Activated naive CD8-positive, alpha-beta T cell treated with anti-CD3 and anti-CD28 coated beads for 36 hours (primary cell): ENCODE measurements around the gene ERMARD. TPM values are rescaled to one million over a fixed set of nuclear protein-coding genes. Genes with fewer than 3 reads are reported as not detected.
A peak's percentile ranks its signal among the peaks of the same experiment; 100 is the strongest.

Experiments
- DNase-seq: peaks from one replicate; pipeline ENCODE4 v3.0.0; 2021
- H3K27ac Mint-ChIP-seq: one replicate; pipeline ENCODE4 v1.8.0; 2022; ENCODE audit warnings: mild to moderate bottlenecking, moderate library complexity, mixed read lengths
- H3K27me3 Mint-ChIP-seq: one replicate; pipeline ENCODE4 v1.8.0; 2022; ENCODE audit warnings: mild to moderate bottlenecking, mixed read lengths
- H3K36me3 Mint-ChIP-seq: one replicate; pipeline ENCODE4 v1.8.0; 2021; ENCODE audit warnings: mild to moderate bottlenecking, mixed read lengths
- H3K4me1 Mint-ChIP-seq: one replicate; pipeline ENCODE4 v1.8.0; 2021; ENCODE audit warnings: mixed read lengths
- H3K4me3 Mint-ChIP-seq: one replicate; pipeline ENCODE4 v1.8.0; 2022; ENCODE audit warnings: mild to moderate bottlenecking, moderate library complexity, mixed read lengths
- H3K9me3 Mint-ChIP-seq: one replicate; pipeline ENCODE4 v1.8.0; 2022; ENCODE audit warnings: mixed read lengths
- total RNA-seq, 2 experiments: library from RNA; stranded (reverse); gene quantifications; one replicate each; pipeline ENCODE4 v1.2.3, GENCODE V29; 2021

ERMARD gene
- total RNA-seq, 2 experiments from 2014 or later: 24.0 to 26.2 TPM

- peak; percentile 74 for DNase-seq
- H3K27me3 Mint-ChIP-seq: no peaks in the 10 kb centered on the region
- peaks cover 19% of the 10 kb centered on the region for H3K36me3 Mint-ChIP-seq
- H3K4me3 Mint-ChIP-seq: peak within 1 kb of the TSS; percentile 100
- no peaks in the 10 kb centered on the region for H3K9me3 Mint-ChIP-seq
- peaks cover 34% of the 10 kb centered on the region for H3K4me1 Mint-ChIP-seq
- peak within 1 kb of the TSS; percentile 97 for H3K27ac Mint-ChIP-seq
Observed at GRCh38 chr6:169724494-169725124, 26.8 kb upstream of the ERMARD start, which contains the start of gene PHF10. PHF10 (minus strand) TSS chr6:169724500; CDS start chr6:169723931, 569 bp downstream.

GRCh38 chr6:169725125-169726048 lies 26.0 kb upstream of the ERMARD start:
- Mint-ChIP-seq H3K36me3 (peaks cover 17% of the 10 kb centered on the region), H3K4me1 (peaks cover 27% of the 10 kb centered on the region), H3K27ac (peak overlapping the region; percentile 92), H3K9me3 (no peaks in the 10 kb centered on the region), H3K4me3 (peak overlapping the region; percentile 83), H3K27me3 (no peaks in the 10 kb centered on the region)
- peak; percentile 37 for DNase-seq

GRCh38 chr6:169726049-169726400 lies 25.4 kb upstream of the ERMARD start:
- H3K9me3 Mint-ChIP-seq: no peaks in the 10 kb centered on the region
- H3K4me3 Mint-ChIP-seq: peak overlapping the region; percentile 83
- H3K36me3 Mint-ChIP-seq: peaks cover 16% of the 10 kb centered on the region
- DNase-seq: no peak
- no peaks in the 10 kb centered on the region for H3K27me3 Mint-ChIP-seq
- peak overlapping the region; percentile 92 for H3K27ac Mint-ChIP-seq
- H3K4me1 Mint-ChIP-seq: peaks cover 26% of the 10 kb centered on the region

- DNase-seq: no peak
- Mint-ChIP-seq H3K4me3 (no peak overlapping the region), H3K27me3 (no peaks in the 10 kb centered on the region), H3K36me3 (peaks cover 13% of the 10 kb centered on the region), H3K4me1 (peaks cover 22% of the 10 kb centered on the region), H3K27ac (no peak overlapping the region), H3K9me3 (no peaks in the 10 kb centered on the region)
Observed at GRCh38 chr6:169726963-169727362, 24.5 kb upstream of the ERMARD start.

GRCh38 chr6:169729961-169730360 lies 21.5 kb upstream of the ERMARD start:
- Mint-ChIP-seq H3K36me3 (peaks cover 10% of the 10 kb centered on the region), H3K27ac (no peak overlapping the region), H3K4me1 (peaks cover 15% of the 10 kb centered on the region), H3K9me3 (no peaks in the 10 kb centered on the region), H3K27me3 (peaks cover 12% of the 10 kb centered on the region), H3K4me3 (no peak overlapping the region)
- no peak for DNase-seq

- H3K4me1 Mint-ChIP-seq: peaks cover 7% of the 10 kb centered on the region
- no peak for DNase-seq
- peaks cover 1% of the 10 kb centered on the region for H3K36me3 Mint-ChIP-seq
- peaks cover 33% of the 10 kb centered on the region for H3K27me3 Mint-ChIP-seq
- no peak overlapping the region for H3K27ac Mint-ChIP-seq
- H3K9me3 Mint-ChIP-seq: no peaks in the 10 kb centered on the region
- H3K4me3 Mint-ChIP-seq: no peak overlapping the region
Observed at GRCh38 chr6:169738204-169738975, 13.0 kb upstream of the ERMARD start.

GRCh38 chr6:169738976-169739529 lies 12.4 kb upstream of the ERMARD start:
- Mint-ChIP-seq H3K4me3 (no peak overlapping the region), H3K27ac (no peak overlapping the region), H3K4me1 (peaks cover 7% of the 10 kb centered on the region), H3K36me3 (peaks cover 1% of the 10 kb centered on the region), H3K27me3 (peaks cover 29% of the 10 kb centered on the region), H3K9me3 (no peaks in the 10 kb centered on the region)
- DNase-seq: no peak

GRCh38 chr6:169741344-169741743 lies 10.1 kb upstream of the ERMARD start:
- H3K36me3 Mint-ChIP-seq: no peaks in the 10 kb centered on the region
- no peak overlapping the region for H3K27ac Mint-ChIP-seq
- peaks cover 10% of the 10 kb centered on the region for H3K27me3 Mint-ChIP-seq
- DNase-seq: no peak
- H3K4me3 Mint-ChIP-seq: no peak overlapping the region
- H3K4me1 Mint-ChIP-seq: peaks cover 7% of the 10 kb centered on the region
- H3K9me3 Mint-ChIP-seq: peaks cover 2% of the 10 kb centered on the region

GRCh38 chr6:169745405-169745804 lies 6.0 kb upstream of the ERMARD start:
- H3K9me3 Mint-ChIP-seq: peaks cover 4% of the 10 kb centered on the region
- DNase-seq: no peak
- H3K4me1 Mint-ChIP-seq: peaks cover 10% of the 10 kb centered on the region
- no peak overlapping the region for H3K4me3 Mint-ChIP-seq
- H3K27me3 Mint-ChIP-seq: no peaks in the 10 kb centered on the region
- no peak overlapping the region for H3K27ac Mint-ChIP-seq
- H3K36me3 Mint-ChIP-seq: peaks cover 14% of the 10 kb centered on the region

- Mint-ChIP-seq H3K36me3 (peaks cover 19% of the 10 kb centered on the region), H3K27me3 (no peaks in the 10 kb centered on the region), H3K9me3 (peaks cover 4% of the 10 kb centered on the region), H3K4me1 (peaks cover 13% of the 10 kb centered on the region), H3K4me3 (no peak overlapping the region), H3K27ac (no peak overlapping the region)
- no peak for DNase-seq
Observed at GRCh38 chr6:169746556-169746955, 4.9 kb upstream of the ERMARD start.

GRCh38 chr6:169752074-169752623 lies 727 bp downstream of the ERMARD start:
- peaks cover 2% of the 10 kb centered on the region for H3K9me3 Mint-ChIP-seq
- no peak for DNase-seq
- H3K27ac Mint-ChIP-seq: peak overlapping the region; percentile 93
- peaks cover 17% of the 10 kb centered on the region for H3K36me3 Mint-ChIP-seq
- peaks cover 27% of the 10 kb centered on the region for H3K4me1 Mint-ChIP-seq
- H3K27me3 Mint-ChIP-seq: no peaks in the 10 kb centered on the region
- H3K4me3 Mint-ChIP-seq: peak overlapping the region; percentile 92

- Mint-ChIP-seq H3K27me3 (no peaks in the 10 kb centered on the region), H3K9me3 (no peaks in the 10 kb centered on the region), H3K36me3 (peaks cover 12% of the 10 kb centered on the region), H3K27ac (no peak overlapping the region), H3K4me1 (peaks cover 19% of the 10 kb centered on the region), H3K4me3 (no peak overlapping the region)
- no peak for DNase-seq
Observed at GRCh38 chr6:169755162-169755561, 3.7 kb downstream of the ERMARD start.

GRCh38 chr6:169763308-169763707 lies 11.9 kb downstream of the ERMARD start:
- Mint-ChIP-seq H3K36me3 (peaks cover 17% of the 10 kb centered on the region), H3K27ac (no peak overlapping the region), H3K9me3 (no peaks in the 10 kb centered on the region), H3K27me3 (no peaks in the 10 kb centered on the region), H3K4me1 (no peaks in the 10 kb centered on the region), H3K4me3 (no peak overlapping the region)
- no peak for DNase-seq

GRCh38 chr6:169763881-169764280 lies 12.5 kb downstream of the ERMARD start:
- DNase-seq: no peak
- Mint-ChIP-seq H3K4me3 (no peak overlapping the region), H3K27ac (no peak overlapping the region), H3K27me3 (no peaks in the 10 kb centered on the region), H3K9me3 (no peaks in the 10 kb centered on the region), H3K36me3 (peaks cover 16% of the 10 kb centered on the region), H3K4me1 (no peaks in the 10 kb centered on the region)
